ENCODE data around the gene GPR65. TPM values are rescaled to one million over a fixed set of nuclear protein-coding genes. Genes with fewer than 3 reads are reported as not detected.

The GPR65 gene
- polyA plus RNA-seq, 2 of the 4 experiments (the other 2 are of a cell fraction) = 0.03 TPM; not detected in 1

GRCh38 chr14:87960013-87960787, 44.7 kb upstream of the GPR65 start:
- no peaks in the 10 kb centered on the region for H3K9me3 ChIP-seq
- no peaks in the 10 kb centered on the region for H3K4me1 ChIP-seq
- H3K4me2 ChIP-seq = no peak overlapping the region
- WGBS (ENCODE audit: missing lambda C conversion rate) = 86% methylated on average over 5 of the region's 5 CpGs
- H3K27ac ChIP-seq = no peak overlapping the region
- ChIA-PET CTCF (no interaction called here), POLR2A (no interaction called here)
- H3K4me3 ChIP-seq = no peak overlapping the region
- no peak for TF ChIP-seq CEBPB (IDR thresholded peaks at IDR 0.05)
- TF ChIP-seq MAZ (IDR thresholded peaks at IDR 0.05; ENCODE audit: borderline replicate concordance, low read depth, low read length) = no peak
- no peak for TF ChIP-seq HES2 (IDR thresholded peaks at IDR 0.05)
- TF ChIP-seq MYC (IDR thresholded peaks at IDR 0.05; ENCODE audit: borderline replicate concordance, low read length) = no peak
- TF ChIP-seq HMGXB4 (CRISPR knock-in tag; IDR thresholded peaks at IDR 0.05; ENCODE audit: borderline replicate concordance) = no peak
- no peak for TF ChIP-seq HOXB13 (CRISPR knock-in tag; IDR thresholded peaks at IDR 0.05; ENCODE audit: low read depth)
- no peak for TF ChIP-seq JUN (IDR thresholded peaks at IDR 0.05)
- TF ChIP-seq USF2 (IDR thresholded peaks at IDR 0.05) = no peak
- no peak for TF ChIP-seq CTCF (IDR thresholded peaks at IDR 0.05)
- DNase-seq (ENCODE audit: low read depth in 1 of 2, low spot score in 1 of 2) (no peak), ATAC-seq (no peak), FAIRE-seq (no peak)

GRCh38 chr14:87961246-87961645, 43.7 kb upstream of the GPR65 start:
- 75% methylated on average over 2 of the region's 2 CpGs for WGBS (ENCODE audit: missing lambda C conversion rate)
- FAIRE-seq (no peak), ATAC-seq (no peak), DNase-seq (ENCODE audit: low read depth in 1 of 2, low spot score in 1 of 2) (no peak)
- H3K9me3 ChIP-seq = no peaks in the 10 kb centered on the region
- no peaks in the 10 kb centered on the region for H3K4me1 ChIP-seq
- no peak overlapping the region for H3K4me2 ChIP-seq
- POLR2A ChIA-PET = no interaction called here
- TF ChIP-seq MAZ (IDR thresholded peaks at IDR 0.05; ENCODE audit: borderline replicate concordance, low read depth, low read length) (no peak), MAFK (IDR thresholded peaks at IDR 0.05; ENCODE audit: partially characterized antibody) (no peak), POLR2A (IDR thresholded peaks at IDR 0.05; ENCODE audit: low read length) (no peak), ZSCAN20 (CRISPR knock-in tag; IDR thresholded peaks at IDR 0.05) (no peak)
- CTCF ChIA-PET = no interaction called here
- no peak overlapping the region for H3K4me3 ChIP-seq
- no peak overlapping the region for H3K27ac ChIP-seq

- DNase-seq (ENCODE audit: low read depth in 1 of 2, low spot score in 1 of 2) = no peak
These were observed 38.1 kb upstream of the GPR65 start for GRCh38 chr14:87966816-87967215.

More at GRCh38 chr14:87966816-87967215, 38.1 kb upstream of the GPR65 start:
- FAIRE-seq (no peak), ATAC-seq (no peak)
- no peaks in the 10 kb centered on the region for H3K4me1 ChIP-seq
- no peak overlapping the region for H3K4me2 ChIP-seq
- WGBS (ENCODE audit: missing lambda C conversion rate) = 61% methylated on average over 3 of the region's 3 CpGs
- ChIA-PET CTCF (interaction anchor here (0.6 to 2.1 kb wide), 4 partner anchors 13 to 47 kb away, joined by 3 to 9 read pairs (median 3); partner anchors contain the start of gene GALC), POLR2A (no interaction called here)
- H3K27ac ChIP-seq = no peak overlapping the region
- H3K9me3 ChIP-seq = no peaks in the 10 kb centered on the region
- TF ChIP-seq CBX8 (IDR thresholded peaks at IDR 0.05) = no peak
- TF ChIP-seq ATOH8 (CRISPR knock-in tag; IDR thresholded peaks at IDR 0.05; ENCODE audit: low read depth) = no peak
- TF ChIP-seq ESRRA (IDR thresholded peaks at IDR 0.05; ENCODE audit: borderline replicate concordance, low read length) = no peak
- TF ChIP-seq POLR2A (IDR thresholded peaks at IDR 0.05; ENCODE audit: low read length) = no peak
- no peak for TF ChIP-seq NPAS2 (CRISPR knock-in tag; IDR thresholded peaks at IDR 0.05; ENCODE audit: borderline replicate concordance)
- no peak for TF ChIP-seq POLR2AphosphoS2 (conservative IDR thresholded peaks at IDR 0.05; ENCODE audit: low read length)
- no peak for TF ChIP-seq CHD2 (IDR thresholded peaks at IDR 0.05; ENCODE audit: low read length, partially characterized antibody)
- TF ChIP-seq PBX3 (IDR thresholded peaks at IDR 0.05) = no peak
- no peak for TF ChIP-seq TFCP2L1 (CRISPR knock-in tag; IDR thresholded peaks at IDR 0.05)
- TF ChIP-seq RNF2 (IDR thresholded peaks at IDR 0.05; ENCODE audit: borderline replicate concordance, low read depth) = no peak
- no peak overlapping the region for H3K4me3 ChIP-seq
